ENCODE results near the gene PCDH9. TPM values are rescaled to one million over a fixed set of nuclear protein-coding genes. Genes with fewer than 3 reads are reported as not detected.

The PCDH9 gene
- polyA plus RNA-seq, 3 donors = 14.7 to 15.9 (median 15.6) TPM

- DNase-seq (ENCODE audit: extremely low read depth in 1 of 11, low read depth in 9 of 11, low spot score in 4 of 11) = no peak
Measured at GRCh38 chr13:66847541-66847940, 382.6 kb downstream of the PCDH9 start.

GRCh38 chr13:66845393-66845792 lies 384.7 kb downstream of the PCDH9 start:
- DNase-seq (ENCODE audit: extremely low read depth in 1 of 11, low read depth in 9 of 11, low spot score in 4 of 11) = no peak

GRCh38 chr13:66844933-66845332 lies 385.2 kb downstream of the PCDH9 start:
- DNase-seq (ENCODE audit: extremely low read depth in 1 of 11, low read depth in 9 of 11, low spot score in 4 of 11) = no peak

- DNase-seq (ENCODE audit: extremely low read depth in 1 of 11, low read depth in 9 of 11, low spot score in 4 of 11) = no peak
Measured at GRCh38 chr13:66842766-66843165, 387.4 kb downstream of the PCDH9 start.

- DNase-seq (ENCODE audit: extremely low read depth in 1 of 11, low read depth in 9 of 11, low spot score in 4 of 11) = no peak
Measured at GRCh38 chr13:66840621-66841020, 389.5 kb downstream of the PCDH9 start.

GRCh38 chr13:66837246-66837645 lies 392.9 kb downstream of the PCDH9 start:
- DNase-seq (ENCODE audit: extremely low read depth in 1 of 11, low read depth in 9 of 11, low spot score in 4 of 11) = no peak

GRCh38 chr13:66835040-66835628 lies 395.0 kb downstream of the PCDH9 start:
- DNase-seq (ENCODE audit: extremely low read depth in 1 of 11, low read depth in 9 of 11, low spot score in 4 of 11) = peak; percentile 60 to 85 (median 76)

- DNase-seq (ENCODE audit: extremely low read depth in 1 of 11, low read depth in 9 of 11, low spot score in 4 of 11) = no peak
Measured at GRCh38 chr13:66830940-66831716, 399.0 kb downstream of the PCDH9 start.

GRCh38 chr13:66829803-66830202 lies 400.3 kb downstream of the PCDH9 start:
- DNase-seq (ENCODE audit: extremely low read depth in 1 of 11, low read depth in 9 of 11, low spot score in 4 of 11) = no peak

GRCh38 chr13:66826398-66826797 lies 403.7 kb downstream of the PCDH9 start:
- no peak for DNase-seq (ENCODE audit: extremely low read depth in 1 of 11, low read depth in 9 of 11, low spot score in 4 of 11)

- no peak for DNase-seq (ENCODE audit: extremely low read depth in 1 of 11, low read depth in 9 of 11, low spot score in 4 of 11)
Measured at GRCh38 chr13:66821551-66821950, 408.6 kb downstream of the PCDH9 start.

GRCh38 chr13:66811455-66811854 lies 418.7 kb downstream of the PCDH9 start:
- no peak for DNase-seq (ENCODE audit: extremely low read depth in 1 of 11, low read depth in 9 of 11, low spot score in 4 of 11)

GRCh38 chr13:66809485-66809884 lies 420.7 kb downstream of the PCDH9 start:
- DNase-seq (ENCODE audit: extremely low read depth in 1 of 11, low read depth in 9 of 11, low spot score in 4 of 11) = peak in 5 of 11 donors; percentile 5 to 26 (median 18)

- no peak for DNase-seq (ENCODE audit: extremely low read depth in 1 of 11, low read depth in 9 of 11, low spot score in 4 of 11)
Measured at GRCh38 chr13:66807251-66807650, 422.9 kb downstream of the PCDH9 start.

GRCh38 chr13:66805657-66806056 lies 424.5 kb downstream of the PCDH9 start:
- DNase-seq (ENCODE audit: extremely low read depth in 1 of 11, low read depth in 9 of 11, low spot score in 4 of 11) = peak in 3 of 11 donors; percentile 6 to 22 (median 9)

GRCh38 chr13:66803808-66804456 lies 426.2 kb downstream of the PCDH9 start:
- DNase-seq (ENCODE audit: extremely low read depth in 1 of 11, low read depth in 9 of 11, low spot score in 4 of 11) = no peak

- DNase-seq (ENCODE audit: extremely low read depth in 1 of 11, low read depth in 9 of 11, low spot score in 4 of 11) = no peak
Measured at GRCh38 chr13:66803013-66803807, 426.9 kb downstream of the PCDH9 start.

- DNase-seq (ENCODE audit: extremely low read depth in 1 of 11, low read depth in 9 of 11, low spot score in 4 of 11) = no peak
Measured at GRCh38 chr13:66795636-66796035, 434.5 kb downstream of the PCDH9 start.

GRCh38 chr13:66794340-66795031 lies 435.6 kb downstream of the PCDH9 start:
- no peak for DNase-seq (ENCODE audit: extremely low read depth in 1 of 11, low read depth in 9 of 11, low spot score in 4 of 11)

Measured in renal cortex interstitium (tissue), 11 donors.